ENCODE measurements around the gene RPTOR. TPM values are rescaled to one million over a fixed set of nuclear protein-coding genes. Genes with fewer than 3 reads are reported as not detected.

The RPTOR gene
- polyA plus RNA-seq, 1 experiment = 10.8 TPM

DNA sequence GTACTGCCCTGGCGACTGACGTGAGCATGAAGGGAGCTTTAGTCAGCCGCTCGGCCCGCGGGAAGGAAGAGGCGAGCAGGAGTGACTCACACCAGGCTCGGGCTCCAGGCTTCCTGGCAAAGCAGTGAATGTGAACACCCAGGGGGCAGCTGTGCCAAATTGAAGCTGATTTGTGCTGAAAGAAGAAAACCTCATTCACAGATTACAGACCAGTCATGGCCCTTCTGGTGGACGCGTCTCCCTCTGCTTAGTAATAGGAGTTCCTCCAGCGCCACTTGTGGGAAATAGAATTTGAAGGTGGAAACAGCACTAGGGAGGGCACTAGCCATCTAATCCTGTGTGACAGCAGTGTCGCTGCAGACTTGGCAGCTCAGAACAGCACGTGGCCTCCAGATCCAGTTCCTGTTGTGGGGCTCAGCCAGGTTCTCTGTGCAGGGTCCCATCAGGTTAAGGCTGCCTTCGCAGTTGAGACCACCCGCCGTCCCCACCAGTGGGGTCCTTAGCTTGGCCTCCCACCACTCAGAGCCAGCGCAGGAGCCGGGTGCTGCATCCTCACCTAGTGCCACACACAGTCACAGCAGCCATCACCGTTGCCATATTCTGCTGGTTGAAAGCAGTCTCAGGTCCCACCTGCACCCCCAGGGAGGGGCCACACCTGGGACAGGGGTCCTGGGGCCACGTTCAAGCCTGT is 282.5 kb downstream of the RPTOR start:
- Histone ChIP-seq H3K4me3 (ENCODE audit: low read depth, low read length) (no peak overlapping the region), H3K36me3 (ENCODE audit: control insufficient read depth, insufficient read depth, low read length) (peaks cover 10% of the 10 kb centered on the region), H3K27me3 (ENCODE audit: control insufficient read depth, insufficient read depth, low read length) (no peaks in the 10 kb centered on the region)
- DNase-seq (ENCODE audit: low read depth) = peak; percentile 82
- TF ChIP-seq, protein P1, sequence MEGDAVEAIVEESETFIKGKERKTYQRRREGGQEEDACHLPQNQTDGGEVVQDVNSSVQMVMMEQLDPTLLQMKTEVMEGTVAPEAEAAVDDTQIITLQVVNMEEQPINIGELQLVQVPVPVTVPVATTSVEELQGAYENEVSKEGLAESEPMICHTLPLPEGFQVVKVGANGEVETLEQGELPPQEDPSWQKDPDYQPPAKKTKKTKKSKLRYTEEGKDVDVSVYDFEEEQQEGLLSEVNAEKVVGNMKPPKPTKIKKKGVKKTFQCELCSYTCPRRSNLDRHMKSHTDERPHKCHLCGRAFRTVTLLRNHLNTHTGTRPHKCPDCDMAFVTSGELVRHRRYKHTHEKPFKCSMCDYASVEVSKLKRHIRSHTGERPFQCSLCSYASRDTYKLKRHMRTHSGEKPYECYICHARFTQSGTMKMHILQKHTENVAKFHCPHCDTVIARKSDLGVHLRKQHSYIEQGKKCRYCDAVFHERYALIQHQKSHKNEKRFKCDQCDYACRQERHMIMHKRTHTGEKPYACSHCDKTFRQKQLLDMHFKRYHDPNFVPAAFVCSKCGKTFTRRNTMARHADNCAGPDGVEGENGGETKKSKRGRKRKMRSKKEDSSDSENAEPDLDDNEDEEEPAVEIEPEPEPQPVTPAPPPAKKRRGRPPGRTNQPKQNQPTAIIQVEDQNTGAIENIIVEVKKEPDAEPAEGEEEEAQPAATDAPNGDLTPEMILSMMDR (IDR thresholded peaks at IDR 0.05; ENCODE audit: insufficient read depth, low read depth, low read length) = no peak
- ChIA-PET CTCF (interaction anchor here (0.9 to 1.4 kb wide), 3 partner anchors 14 to 143 kb away, joined by 3 read pairs; no protein-coding TSS in a partner anchor), POLR2A (no interaction called here)

DNA sequence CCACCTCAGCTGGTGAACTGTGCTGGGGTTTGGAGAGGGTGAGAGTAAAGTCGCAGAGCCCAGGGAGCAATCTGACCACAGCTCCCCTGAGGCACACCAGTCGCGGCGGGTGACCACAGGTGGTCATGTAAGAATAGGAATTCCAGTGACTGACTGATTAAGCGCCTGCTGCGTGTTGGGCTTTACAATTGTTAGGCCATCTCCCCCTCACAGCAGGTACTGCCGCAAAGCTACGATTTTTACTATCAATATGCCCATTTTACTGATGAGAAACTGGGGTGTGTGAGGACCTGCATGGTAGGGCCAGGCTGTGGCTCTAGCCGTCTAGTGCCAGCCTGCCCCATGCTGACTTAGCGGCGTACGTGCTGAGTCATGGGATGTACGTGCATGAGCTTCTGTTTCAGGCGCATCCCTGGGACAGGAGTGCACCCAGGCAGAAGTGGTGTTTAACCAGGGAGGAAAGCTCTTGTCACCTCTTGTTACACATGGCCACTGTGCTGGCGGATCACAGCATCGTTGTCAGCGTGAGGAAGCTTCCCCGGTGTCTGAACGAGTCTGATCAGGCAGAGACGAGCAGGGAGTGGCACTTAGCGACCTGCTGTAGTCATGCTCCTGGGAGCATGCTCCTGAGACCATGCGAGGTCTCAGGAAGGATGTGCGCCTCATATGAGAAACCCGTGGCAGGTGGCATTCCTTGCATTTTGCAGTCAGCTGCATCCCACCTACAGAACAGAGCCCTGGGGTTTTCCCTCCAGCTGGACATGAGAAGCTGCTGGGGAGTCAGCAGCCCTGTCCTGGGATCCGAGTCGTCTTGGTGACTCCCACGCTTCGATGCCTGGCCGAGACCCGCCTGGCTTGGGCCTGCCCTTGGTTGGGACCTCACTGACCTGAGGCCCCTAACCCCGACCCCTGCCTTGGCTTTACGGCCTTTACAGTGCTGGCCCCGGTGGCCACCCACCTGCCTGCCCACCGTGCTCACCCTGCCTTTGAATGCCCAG is 283.3 kb downstream of the RPTOR start:
- Histone ChIP-seq H3K4me3 (ENCODE audit: low read depth, low read length) (no peak overlapping the region), H3K27me3 (ENCODE audit: control insufficient read depth, insufficient read depth, low read length) (no peaks in the 10 kb centered on the region), H3K36me3 (ENCODE audit: control insufficient read depth, insufficient read depth, low read length) (peaks cover 10% of the 10 kb centered on the region)
- DNase-seq (ENCODE audit: low read depth) = no peak
- CTCF ChIA-PET = interaction anchor here (0.6 to 1.4 kb wide), 3 partner anchors 19 to 268 kb away, joined by 3 read pairs; no protein-coding TSS in a partner anchor
- TF ChIP-seq, protein P1 (IDR thresholded peaks at IDR 0.05; ENCODE audit: insufficient read depth, low read depth, low read length) = no peak
- POLR2A ChIA-PET = no interaction called here

DNA sequence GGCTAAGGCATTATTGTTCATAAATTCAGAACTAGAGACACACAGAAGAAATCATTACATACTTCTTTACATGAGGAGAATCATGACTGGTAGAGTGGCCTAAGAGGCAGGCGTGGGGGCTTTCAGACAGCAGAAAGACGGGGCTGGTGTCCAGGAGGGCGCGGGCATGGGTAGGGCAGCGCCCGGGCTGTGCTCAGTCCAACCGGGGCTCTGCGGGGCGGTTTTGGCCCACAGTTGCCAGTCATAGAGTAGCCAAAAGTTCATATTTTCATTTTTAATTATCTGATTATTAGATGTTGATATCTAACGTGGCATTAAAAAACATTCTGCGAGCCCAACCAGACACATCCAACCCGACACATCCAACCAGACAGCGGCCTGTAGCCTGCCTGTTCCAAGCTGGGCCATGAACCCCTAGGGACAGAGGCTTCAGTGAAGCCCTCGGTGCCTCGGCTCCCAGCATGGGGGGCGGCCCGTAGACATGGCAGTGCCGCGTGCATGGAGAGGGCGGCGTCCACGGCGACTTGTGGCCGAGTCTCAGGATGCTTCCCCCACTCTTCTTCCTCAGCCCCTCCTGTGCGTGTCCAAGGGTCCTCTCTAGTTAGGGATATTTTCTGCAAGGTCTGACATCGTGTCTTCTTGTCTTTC is 284.7 kb downstream of the RPTOR start:
- ChIA-PET CTCF (no interaction called here), POLR2A (no interaction called here)
- no peaks in the 10 kb centered on the region for H3K27me3 ChIP-seq (ENCODE audit: control insufficient read depth, insufficient read depth, low read length)
- TF ChIP-seq, protein P1 (IDR thresholded peaks at IDR 0.05; ENCODE audit: insufficient read depth, low read depth, low read length) = no peak
- no peak for DNase-seq (ENCODE audit: low read depth)
- peaks cover 10% of the 10 kb centered on the region for H3K36me3 ChIP-seq (ENCODE audit: control insufficient read depth, insufficient read depth, low read length)
- H3K4me3 ChIP-seq (ENCODE audit: low read depth, low read length) = no peak overlapping the region

DNA sequence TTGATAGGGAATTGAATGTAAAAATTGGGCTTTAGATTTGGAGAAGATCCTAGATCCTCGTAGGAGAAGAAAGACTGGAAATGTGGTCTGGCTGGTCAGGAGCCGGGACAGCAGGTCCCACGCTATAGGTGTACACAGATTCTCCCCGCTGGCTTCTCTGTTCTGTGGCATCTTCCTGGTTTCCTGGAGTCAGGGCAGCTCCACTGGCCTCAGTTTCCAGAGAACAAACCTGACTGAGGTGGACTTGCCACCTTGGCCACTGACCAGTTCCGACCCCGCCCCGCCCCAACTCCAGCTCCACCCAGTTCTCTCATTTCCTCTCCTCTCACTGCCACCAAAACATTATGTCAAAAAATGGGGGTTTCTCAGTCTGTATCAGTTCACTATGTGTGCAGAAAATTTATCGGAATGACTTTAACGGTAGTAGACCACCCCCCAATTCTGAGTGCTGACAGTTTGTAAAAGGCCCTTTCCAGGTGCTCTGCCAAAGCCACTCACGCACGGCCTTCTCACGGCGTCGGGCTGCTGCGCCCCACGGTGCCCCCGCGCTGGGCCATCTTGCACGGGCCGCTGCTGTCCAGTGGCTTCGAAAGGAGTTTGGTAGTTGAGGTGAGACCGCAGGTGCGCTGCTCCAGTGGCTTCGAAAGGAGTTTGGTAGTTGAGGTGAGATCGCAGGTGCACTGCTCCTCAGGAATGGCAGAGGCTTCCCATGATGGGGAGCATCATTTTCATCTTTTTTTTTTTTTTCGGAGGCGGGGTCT is 285.6 kb downstream of the RPTOR start:
- CTCF ChIA-PET = interaction anchor here (0.7 kb wide), 1 partner anchor 29 kb away, joined by 3 read pairs; no protein-coding TSS in a partner anchor
- TF ChIP-seq, protein P1 (IDR thresholded peaks at IDR 0.05; ENCODE audit: insufficient read depth, low read depth, low read length) = no peak
- POLR2A ChIA-PET = no interaction called here
- no peak for DNase-seq (ENCODE audit: low read depth)
- Histone ChIP-seq H3K27me3 (ENCODE audit: control insufficient read depth, insufficient read depth, low read length) (no peaks in the 10 kb centered on the region), H3K4me3 (ENCODE audit: low read depth, low read length) (no peak overlapping the region), H3K36me3 (ENCODE audit: control insufficient read depth, insufficient read depth, low read length) (peaks cover 10% of the 10 kb centered on the region)

Measured in BJ (cell line).